NCI-H526 treated with DMSO at 0.1 percent for 48 hours (cell line): Measurements from ENCODE around the gene CARS2.

Source experiments
- DNase-seq: peaks from one replicate; lab custom pipeline; 2025; lab: John Stamatoyannopoulos, UW

Gene CARS2

DNA sequence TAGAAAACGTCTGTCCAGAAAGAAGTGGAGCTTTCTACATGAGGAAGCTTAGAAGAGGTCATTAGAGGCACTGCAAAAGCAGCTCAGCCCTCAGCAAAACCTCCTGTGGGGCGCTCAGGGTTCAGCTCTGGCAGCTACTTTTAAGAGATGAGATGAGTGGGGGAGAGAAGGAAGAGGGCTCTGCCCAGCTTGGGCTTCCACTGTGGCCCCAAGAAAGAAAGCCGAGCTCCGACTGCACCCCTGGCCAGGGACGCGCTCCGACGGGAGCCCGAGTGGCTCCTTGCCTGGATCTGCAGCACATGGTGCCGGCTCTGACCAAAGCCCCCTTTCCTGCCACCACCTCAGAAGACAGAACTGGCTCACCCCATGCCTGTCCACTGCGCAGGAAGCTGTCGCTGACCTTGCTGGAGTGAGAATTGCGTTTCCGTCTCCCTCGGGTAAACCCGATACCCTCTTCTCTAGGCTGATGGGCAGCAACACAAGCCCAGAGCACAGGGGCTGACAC is 54.1 kb downstream of the CARS2 start:
- DNase-seq, result no peak

- no peak for DNase-seq
Observed at GRCh38 chr13:110651271-110651670, 54.6 kb downstream of the CARS2 start.

- DNase-seq, result no peak
Observed at GRCh38 chr13:110650436-110650835, 55.5 kb downstream of the CARS2 start.

- DNase-seq, result no peak
Observed at GRCh38 chr13:110649551-110649950, 56.4 kb downstream of the CARS2 start.

- no peak for DNase-seq
Observed at GRCh38 chr13:110648848-110649421, 57.0 kb downstream of the CARS2 start.

DNA sequence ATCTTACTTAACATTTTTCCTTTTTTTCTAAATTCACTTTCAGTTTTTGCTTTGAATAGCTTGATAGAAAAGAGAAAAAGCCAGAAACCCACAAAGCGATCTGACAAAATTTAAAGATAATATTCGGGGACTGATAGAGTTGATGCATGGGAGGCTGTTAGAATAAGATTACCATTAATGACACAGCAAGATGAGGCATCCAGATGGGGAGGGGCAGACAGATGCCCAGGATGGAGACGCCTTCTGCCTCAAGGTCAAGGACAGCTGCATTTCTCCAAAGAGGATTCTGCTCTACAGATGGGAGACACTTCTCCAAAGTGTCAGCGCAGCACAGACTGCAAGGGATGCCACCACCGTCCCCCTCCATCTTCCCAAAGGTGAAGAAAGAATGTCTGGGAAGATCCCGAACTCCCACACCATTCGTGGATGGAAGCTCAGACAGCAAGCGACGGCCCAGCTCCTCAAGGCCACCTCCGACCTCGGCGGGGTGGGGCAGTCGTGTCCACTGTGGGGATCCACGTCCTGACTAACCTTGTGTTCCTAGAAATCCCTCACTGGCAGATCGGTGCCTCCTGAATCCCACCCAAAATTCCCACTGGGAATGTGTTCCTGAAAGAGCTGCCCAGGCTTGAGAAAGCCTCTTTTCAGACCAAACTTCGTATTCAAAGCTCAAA is 57.6 kb downstream of the CARS2 start:
- DNase-seq, result no peak

DNA sequence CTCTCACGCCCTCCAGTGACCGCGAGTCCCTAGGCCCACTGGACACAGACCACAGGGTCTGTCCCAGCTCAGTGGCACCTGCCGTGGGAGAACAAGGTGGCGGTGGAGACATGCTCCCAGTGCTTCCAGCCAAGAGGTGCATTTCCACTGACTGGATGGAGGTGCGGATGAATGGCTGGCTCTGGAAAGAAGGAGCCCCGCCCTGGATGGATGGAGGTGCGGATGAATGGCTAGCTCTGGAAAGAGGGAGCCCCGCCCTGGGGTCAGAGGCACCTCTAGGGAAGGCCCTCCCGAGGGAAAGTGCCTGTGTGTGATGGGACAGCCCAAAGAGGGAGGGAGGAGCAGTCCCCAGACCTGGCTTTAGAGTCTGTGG is 58.6 kb downstream of the CARS2 start:
- DNase-seq, result no peak

GRCh38 chr13:110646442-110647364 is 59.2 kb downstream of the CARS2 start:
- no peak for DNase-seq

- DNase-seq, result no peak
Observed at GRCh38 chr13:110645750-110646149, 60.2 kb downstream of the CARS2 start.

DNA sequence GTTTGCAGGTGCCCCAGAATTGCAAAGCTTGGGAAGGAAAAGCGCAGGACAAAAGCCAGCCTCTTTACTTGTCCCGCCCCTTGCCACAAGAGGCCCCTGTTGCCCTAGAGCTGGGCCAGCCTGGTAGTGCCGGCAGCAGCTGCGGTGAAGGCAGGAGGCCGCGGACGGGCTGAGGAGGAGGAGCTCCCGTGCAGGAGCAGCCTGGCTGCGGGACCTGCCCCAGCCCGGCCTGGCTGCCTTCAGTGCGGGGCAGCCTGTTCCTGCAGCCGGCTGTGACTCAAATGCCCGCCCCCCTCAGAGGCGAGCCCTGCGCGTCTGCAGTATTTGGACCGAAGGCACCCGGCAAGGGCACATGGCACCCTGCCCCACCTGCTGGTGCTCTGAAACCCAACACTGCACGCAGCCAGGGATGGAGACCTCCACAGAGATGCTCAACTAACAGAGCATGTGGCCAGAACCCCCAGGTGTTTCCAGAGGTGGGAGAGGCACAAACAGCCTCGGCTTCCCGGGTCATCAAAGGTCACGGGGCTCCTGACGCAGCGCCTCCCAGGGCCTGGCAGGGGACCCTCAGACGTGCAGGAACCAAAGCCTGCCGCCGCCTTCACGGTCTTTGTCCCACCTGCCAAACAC is 60.9 kb downstream of the CARS2 start:
- peak; percentile 75 for DNase-seq

DNA sequence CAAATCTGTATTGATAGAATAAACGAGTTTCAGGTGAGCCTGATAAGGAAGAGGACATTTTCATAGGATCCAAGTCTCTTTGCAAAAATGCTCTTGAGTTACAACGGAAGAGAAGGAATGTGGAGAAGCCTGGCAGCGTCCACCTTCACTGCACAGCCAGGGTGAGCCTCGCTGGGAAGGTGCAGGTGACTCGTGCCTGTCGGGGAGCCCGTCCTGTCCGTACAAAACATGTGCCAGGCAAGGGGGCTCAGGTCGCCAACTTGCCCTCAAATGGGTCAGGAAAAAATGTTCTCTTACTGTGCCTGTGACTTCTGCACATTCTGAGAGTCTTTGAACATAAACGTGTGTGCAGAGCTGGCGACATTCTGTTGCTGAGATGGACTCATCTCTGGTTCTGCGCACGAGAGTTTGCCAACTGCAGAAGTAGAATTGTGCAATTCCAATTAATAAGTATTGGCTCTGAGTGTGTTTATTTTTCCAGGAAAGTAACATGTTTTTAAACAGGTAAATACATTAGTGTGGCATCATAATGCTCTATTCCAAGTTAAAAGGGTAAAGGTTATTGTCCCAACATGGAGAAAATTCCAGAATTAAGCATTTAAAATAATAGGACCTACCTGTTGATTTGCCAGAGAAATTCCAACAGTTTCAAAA is 62.0 kb downstream of the CARS2 start:
- no peak for DNase-seq

- no peak for DNase-seq
Observed at GRCh38 chr13:110643324-110643723, 62.6 kb downstream of the CARS2 start.

GRCh38 chr13:110642291-110642981 is 63.5 kb downstream of the CARS2 start:
- DNase-seq, result no peak

DNA sequence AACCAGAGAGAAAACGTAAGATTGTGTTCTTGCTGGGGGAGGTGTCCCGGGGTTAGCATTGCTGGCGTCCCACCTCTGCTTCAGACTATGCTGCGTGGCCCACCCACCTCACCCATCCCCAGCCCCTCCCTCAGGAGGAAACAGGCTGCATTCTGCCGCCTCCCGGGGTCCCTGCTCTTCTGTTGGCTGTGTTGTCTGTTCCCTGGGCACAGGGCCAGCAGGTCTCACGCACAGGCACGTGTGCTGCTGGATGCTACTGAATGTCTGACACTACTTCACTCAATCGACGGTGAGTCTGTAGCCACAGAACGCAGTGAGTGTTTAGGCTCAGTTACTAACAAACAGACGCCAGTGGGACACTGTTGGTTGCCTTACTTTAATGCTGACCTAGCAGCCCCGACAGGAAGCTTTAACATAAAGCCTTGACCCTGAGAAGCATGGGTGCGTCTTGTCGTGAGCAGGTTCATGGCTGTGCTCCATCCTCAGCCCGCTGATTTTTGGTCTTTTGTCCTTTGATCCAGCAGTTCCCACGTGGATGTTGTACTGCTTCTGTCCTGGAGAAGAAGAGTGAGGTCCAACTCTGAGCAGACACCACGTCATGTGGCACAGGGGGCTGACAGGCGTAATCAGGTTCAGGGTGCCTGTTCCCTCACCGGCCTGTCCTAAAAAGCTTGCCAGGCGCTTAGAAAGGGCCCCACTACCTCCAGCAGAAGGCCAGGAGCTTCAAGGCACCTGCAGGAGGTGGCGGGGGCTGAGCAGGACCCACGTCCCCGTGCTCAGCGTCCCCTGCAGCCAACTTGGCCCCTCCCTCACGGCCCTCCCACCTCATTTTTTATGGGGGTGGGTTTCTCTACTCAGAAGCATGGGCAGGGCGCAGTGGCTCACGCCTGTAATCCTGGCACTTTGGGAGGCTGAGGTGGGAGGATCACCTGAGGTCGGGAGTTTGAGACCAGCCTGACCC is 64.6 kb downstream of the CARS2 start:
- DNase-seq, result no peak

DNA sequence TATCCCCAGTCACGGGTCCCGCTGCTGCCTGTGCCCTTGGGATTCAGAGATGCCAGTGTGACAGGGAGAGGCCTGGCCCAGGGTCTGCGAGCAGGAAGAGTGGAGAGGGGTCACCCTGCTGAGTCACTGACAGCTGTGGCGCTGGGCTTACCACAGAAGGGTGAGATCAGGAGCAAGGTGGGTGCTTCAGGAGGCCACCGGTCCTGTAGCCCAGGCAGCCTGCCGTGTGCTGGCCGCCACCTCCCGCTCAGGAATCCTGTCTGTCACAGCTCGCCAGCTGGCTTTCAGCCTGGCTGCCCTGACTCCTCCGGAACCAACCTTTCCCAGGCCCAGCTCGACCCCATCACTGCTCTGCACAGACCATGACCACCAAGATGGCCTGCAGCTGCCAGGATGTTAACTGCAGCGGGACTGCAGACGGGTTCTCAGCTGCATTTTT is 65.3 kb downstream of the CARS2 start:
- no peak for DNase-seq

DNA sequence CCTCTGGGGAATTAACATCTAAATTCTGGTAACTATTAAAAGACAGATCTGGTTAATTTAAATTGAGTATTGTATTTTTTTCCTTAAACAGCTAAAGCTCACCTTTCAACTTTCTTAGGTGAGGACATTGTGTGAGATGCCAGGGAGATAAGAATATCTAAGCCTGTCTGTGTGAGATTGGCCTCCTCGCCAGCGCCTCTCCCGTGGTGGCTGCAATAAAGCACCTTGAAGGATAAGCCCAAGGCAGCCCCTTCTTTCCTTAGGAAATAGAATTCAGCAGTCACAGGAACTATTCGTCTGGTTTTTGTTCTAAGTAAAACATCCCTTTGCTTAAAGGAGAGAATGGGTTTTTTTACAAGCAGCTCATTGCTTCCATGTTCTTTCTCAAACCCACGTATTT is 66.0 kb downstream of the CARS2 start:
- no peak for DNase-seq

DNA sequence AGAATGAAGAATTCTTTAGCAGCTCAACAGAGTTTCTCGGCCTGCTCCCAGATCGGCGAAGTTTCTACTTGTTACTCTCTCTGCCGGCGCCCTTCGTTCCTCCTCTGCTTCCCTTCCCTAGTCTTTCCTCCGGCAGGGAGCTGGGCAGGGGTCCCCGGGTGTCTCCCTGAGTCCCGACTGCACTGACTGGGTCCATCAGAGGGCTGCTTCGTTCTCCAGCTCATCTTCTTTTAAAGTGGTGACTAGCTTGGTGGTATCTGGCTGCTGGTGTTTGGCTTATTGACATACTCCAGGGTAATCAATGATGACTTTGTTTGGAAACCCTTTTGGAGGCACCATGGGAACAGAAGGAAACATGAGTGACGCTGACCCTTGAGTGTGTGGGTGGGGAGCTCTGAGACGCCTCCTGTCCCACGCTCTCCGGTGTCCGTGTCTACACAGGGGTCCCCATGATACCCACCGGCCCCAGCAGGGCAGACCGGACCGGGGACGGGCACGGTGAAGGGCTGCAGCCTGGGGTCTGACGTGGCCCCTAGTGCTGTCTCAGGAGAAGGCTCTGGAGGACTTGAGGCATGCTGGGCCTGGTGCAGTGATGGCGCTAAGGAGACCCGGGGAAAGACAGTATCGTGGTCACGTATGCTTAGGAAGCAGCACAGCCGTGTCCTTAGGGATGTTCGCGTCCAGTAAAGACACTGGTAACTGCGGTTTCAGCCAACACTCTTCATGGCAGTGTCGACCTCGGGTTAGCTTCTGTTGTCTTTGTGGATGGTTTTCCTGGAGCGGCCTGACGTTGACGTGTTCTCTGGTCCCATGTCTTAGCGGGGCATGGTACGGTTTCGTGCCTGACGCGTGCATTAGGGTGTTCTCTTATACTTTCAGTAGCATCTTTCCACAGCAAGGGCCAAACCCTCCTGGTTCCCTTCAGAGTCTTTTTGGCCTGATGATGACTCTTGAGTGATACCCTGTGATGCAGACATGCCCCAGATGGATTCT is 66.8 kb downstream of the CARS2 start:
- no peak for DNase-seq

- DNase-seq, result no peak
Observed at GRCh38 chr13:110638257-110638656, 67.7 kb downstream of the CARS2 start.

- DNase-seq, result no peak
Observed at GRCh38 chr13:110637747-110638146, 68.2 kb downstream of the CARS2 start.
